A673 (cell line): ENCODE measurements around the gene ITPRID2.

Source experiments
- EZH2 ChIP-seq: fragments of 200-600 bp; sonication (generic); IDR thresholded peaks from 2 replicates; pipeline ENCODE4 v1.6.1; 2017; ENCODE audit warnings: borderline replicate concordance, low read depth, mild to moderate bottlenecking, mixed read lengths, antibody characterized with exemption, low read length; ENCODE audit not compliant: poor library complexity, severe bottlenecking
- TF ChIP-seq, protein P1 (sequence below): fragments of 300-800, 200-600 bp; sonication (generic); conservative IDR thresholded peaks from 2 replicates; pipeline ENCODE4 v1.5.1; 2017; ENCODE audit warnings: low read depth, mild to moderate bottlenecking, antibody characterized with exemption, low read length, moderate library complexity, mixed read lengths

DNA sequence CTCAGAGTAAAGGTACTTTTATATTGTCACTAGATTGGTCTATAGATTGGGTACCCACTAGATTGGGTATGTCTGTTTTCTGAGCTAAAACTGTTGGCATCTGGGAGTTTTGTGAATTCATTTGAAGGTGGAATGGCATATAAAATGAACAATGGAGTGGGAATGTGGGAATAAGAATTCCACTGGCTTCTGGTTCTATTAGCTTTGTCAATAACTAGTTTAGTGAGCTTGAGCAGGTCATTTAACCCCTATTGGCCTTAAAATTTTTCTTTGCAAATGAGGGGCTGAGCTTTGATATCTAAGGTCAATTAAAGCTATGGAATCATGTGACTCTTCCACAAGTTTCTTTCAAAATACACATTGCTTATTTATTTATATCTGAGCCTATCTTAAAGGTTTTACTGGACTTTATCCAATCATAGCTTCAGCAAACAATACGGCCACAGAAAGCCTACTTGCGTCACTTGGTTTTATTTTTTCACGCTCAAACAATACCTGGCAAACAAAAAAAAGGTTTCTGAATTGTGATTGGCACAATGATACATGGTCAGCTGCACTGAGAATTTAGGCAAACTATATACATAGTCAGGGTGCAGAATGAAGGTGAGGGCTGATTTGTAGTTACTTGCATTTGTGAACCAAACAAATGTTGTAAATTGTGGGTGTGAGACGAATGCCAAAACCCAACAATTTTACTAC lies 28.8 kb upstream of the ITPRID2 start:
- TF ChIP-seq, protein P1, sequence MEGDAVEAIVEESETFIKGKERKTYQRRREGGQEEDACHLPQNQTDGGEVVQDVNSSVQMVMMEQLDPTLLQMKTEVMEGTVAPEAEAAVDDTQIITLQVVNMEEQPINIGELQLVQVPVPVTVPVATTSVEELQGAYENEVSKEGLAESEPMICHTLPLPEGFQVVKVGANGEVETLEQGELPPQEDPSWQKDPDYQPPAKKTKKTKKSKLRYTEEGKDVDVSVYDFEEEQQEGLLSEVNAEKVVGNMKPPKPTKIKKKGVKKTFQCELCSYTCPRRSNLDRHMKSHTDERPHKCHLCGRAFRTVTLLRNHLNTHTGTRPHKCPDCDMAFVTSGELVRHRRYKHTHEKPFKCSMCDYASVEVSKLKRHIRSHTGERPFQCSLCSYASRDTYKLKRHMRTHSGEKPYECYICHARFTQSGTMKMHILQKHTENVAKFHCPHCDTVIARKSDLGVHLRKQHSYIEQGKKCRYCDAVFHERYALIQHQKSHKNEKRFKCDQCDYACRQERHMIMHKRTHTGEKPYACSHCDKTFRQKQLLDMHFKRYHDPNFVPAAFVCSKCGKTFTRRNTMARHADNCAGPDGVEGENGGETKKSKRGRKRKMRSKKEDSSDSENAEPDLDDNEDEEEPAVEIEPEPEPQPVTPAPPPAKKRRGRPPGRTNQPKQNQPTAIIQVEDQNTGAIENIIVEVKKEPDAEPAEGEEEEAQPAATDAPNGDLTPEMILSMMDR: no peak
- no peak for TF ChIP-seq EZH2
